K562 (cell line): ENCODE measurements around the gene GAB2. TPM values are rescaled to one million over a fixed set of nuclear protein-coding genes. Genes with fewer than 3 reads are reported as not detected.

Experiments used
- ATAC-seq: fragments of 200-7000 bp; cut with Tn5 transposase; 3 replicates; pipeline ENCODE4 v1.9.1; 2020; ENCODE audit warnings: moderate library complexity
- BruUV-seq: library from RNA; stranded (reverse); fragments of 400-500 nt; replicated peaks from 2 replicates; lab custom pipeline; 2021; lab: Mats Ljungman, UMichigan
- CTCF ChIA-PET: fragments of 300-600 bp; formaldehyde crosslinking; extraction: SDS; loops from one replicate; lab custom pipeline; 2021; ENCODE audit warnings: low intra/inter-chr PET ratio; lab: Yijun Ruan, JAX
- POLR2A ChIA-PET: fragments of 300-600, 350-650 bp; sonication (Branson Sonifier 250); formaldehyde crosslinking; extraction: SDS; loops from one replicate; lab custom pipeline; 2021; ENCODE audit warnings: antibody characterized with exemption, inconsistent platforms; lab: Yijun Ruan, JAX
- DNase-seq, 4 experiments: peaks; one replicate each; pipeline versions ENCODE4 v3.0.0 to v3.0.0-alpha.2; 2011 to 2018; ENCODE audit warnings: low spot score in 3 of 4, mixed read lengths in 3 of 4; ENCODE audit errors: extremely low read depth in 1 of 4
- FAIRE-seq: peaks from 2 replicates; lab custom pipeline; 2011; peaks lifted over from hg19 to GRCh38; lab: Jason Lieb, UNC
- H2AFZ ChIP-seq: 2 replicates; pipeline ENCODE4 v1.6.0; 2011; ENCODE audit warnings: low read depth, low read length, control low read depth, inconsistent platforms
- H3K27ac ChIP-seq: fragments of 200-600 bp; 3 replicates; pipeline ENCODE4 v1.8.0; 2011; ENCODE audit warnings: low read depth, mild to moderate bottlenecking, control low read depth, inconsistent platforms, low read length, moderate library complexity, mixed read lengths; ENCODE audit errors: extremely low read depth
- H3K27me3 ChIP-seq, 2 experiments: fragments of 300-600 bp in 1 of 2; 2 replicates in 1 of 2; 3 replicates in 1 of 2; pipeline versions ENCODE4 v1.6.0 to v1.8.0; 2011; ENCODE audit warnings: inconsistent platforms in 2 of 2, low read length in 2 of 2, mild to moderate bottlenecking in 1 of 2, mixed read lengths in 1 of 2, moderate library complexity in 1 of 2; ENCODE audit not compliant: control insufficient read depth in 2 of 2, insufficient read depth in 2 of 2
- H3K36me3 ChIP-seq: fragments of 300-600 bp; 3 replicates; pipeline ENCODE4 v1.8.0; 2011; ENCODE audit warnings: mild to moderate bottlenecking, low read length, inconsistent platforms; ENCODE audit not compliant: control insufficient read depth, insufficient read depth
- H3K4me1 ChIP-seq, 2 experiments: fragments of 200-600 bp in 1 of 2; replicated peaks in 1 of 2; 2 replicates in 1 of 2; 3 replicates in 1 of 2; pipeline versions ENCODE4 v1.5.1 to v1.8.0; 2011; ENCODE audit warnings: inconsistent platforms in 2 of 2, low read length in 2 of 2, mild to moderate bottlenecking in 1 of 2, mixed read lengths in 1 of 2, moderate library complexity in 1 of 2; ENCODE audit not compliant: control insufficient read depth in 2 of 2, insufficient read depth in 2 of 2
- H3K4me2 ChIP-seq: 2 replicates; pipeline ENCODE4 v1.6.1; 2011; ENCODE audit warnings: low read length, control low read depth, inconsistent platforms, mixed read lengths; ENCODE audit not compliant: insufficient read depth
- H3K4me3 ChIP-seq: fragments of 200-600 bp; sonication (generic), shearing (Covaris generic); 2 replicates; pipeline ENCODE4 v1.5.1; 2016; ENCODE audit warnings: control low read depth, inconsistent platforms
- H3K79me2 ChIP-seq: fragments of 200-600 bp; 3 replicates; pipeline ENCODE4 v1.8.0; 2011; ENCODE audit warnings: low read length, inconsistent platforms; ENCODE audit not compliant: control insufficient read depth, insufficient read depth
- H3K9ac ChIP-seq, 2 experiments: 2 replicates each; pipeline versions ENCODE4 v1.6.0 to v1.6.1; 2011; ENCODE audit warnings: low read depth in 2 of 2, low read length in 2 of 2, control low read depth in 1 of 2, inconsistent platforms in 1 of 2, mild to moderate bottlenecking in 1 of 2, mixed read lengths in 1 of 2; ENCODE audit not compliant: insufficient read depth in 1 of 2
- H3K9me1 ChIP-seq: one replicate; pipeline ENCODE4 v1.6.0; 2011; ENCODE audit warnings: inconsistent platforms, mild to moderate bottlenecking, low read length, moderate library complexity; ENCODE audit not compliant: control insufficient read depth, insufficient read depth
- H3K9me3 ChIP-seq: replicated peaks from 2 replicates; pipeline ENCODE4 v1.5.1; 2011; ENCODE audit warnings: low read depth, low read length, inconsistent platforms; ENCODE audit not compliant: control insufficient read depth, insufficient read depth
- H4K20me1 ChIP-seq: replicated peaks from 2 replicates; pipeline ENCODE4 v1.6.1; 2011; ENCODE audit warnings: low read length, inconsistent platforms, mixed read lengths; ENCODE audit not compliant: control insufficient read depth, insufficient read depth
- MCM7 ChIP-seq, 2 experiments: fragments of 450-650 bp; IDR thresholded peaks; 2 replicates each; pipeline ENCODE4 v1.6.1; 2016 to 2018
- RBM22 ChIP-seq: fragments of 200-400 bp; formaldehyde crosslinking; IDR thresholded peaks from 2 replicates; pipeline ENCODE4 v1.6.1; 2018; ENCODE audit warnings: low read length, low read depth; ENCODE audit not compliant: poor library complexity, severe bottlenecking
- WGBS: fragments of 100-300 bp; shearing (Covaris generic); methylation state at CpG from one replicate; pipeline ENCODE4 v1.1.6; 2016; ENCODE audit warnings: low coverage, mixed read lengths; ENCODE audit not compliant: insufficient coverage; ENCODE audit errors: missing lambda C conversion rate; 5-methylcytosine and 5-hydroxymethylcytosine counted together
- in situ Hi-C: fragments of 300-500 bp; cut with MboI; formaldehyde crosslinking; loops from 4 replicates; pipeline ENCODE4 v1.15.0; 2018; ENCODE audit warnings: inconsistent platforms, mixed read lengths
- intact Hi-C: fragments of 100-400 bp; cut with micrococcal nuclease; formaldehyde crosslinking; loops from 2 replicates; pipeline ENCODE4 v1.14.2; 2022
- polyA plus RNA-seq, 8 experiments: library from polyadenylated mRNA; depleted of rRNA in 4 of 8; stranded (reverse) in 5 of 8; unstranded in 3 of 8; fragments of >200 nt; fragmentation: Nextera tagmentation in 2 of 8; fragmentation: Illumina TruSeq in 1 of 8; extraction: Ambion mirVana in 2 of 8; extraction: Trizol in 1 of 8; gene quantifications; 2 replicates each; pipeline versions ENCODE4 v1.2.1 to v1.2.3, GENCODE V29; 2011 to 2014; ENCODE audit warnings: inconsistent platforms in 1 of 8, missing spikeins in 1 of 8
- total RNA-seq, 7 experiments: library from RNA; depleted of rRNA in 6 of 7; stranded (reverse); fragments of >200 nt in 6 of 7; fragmentation: Illumina TruSeq in 2 of 7; extraction: Trizol in 2 of 7; gene quantifications; 2 replicates each; pipeline versions ENCODE4 v1.2.1 to v1.2.3, GENCODE V29; 2011 to 2021; ENCODE audit warnings: low replicate concordance in 1 of 7

GAB2 gene
- total and polyA plus RNA-seq, 9 of the 15 experiments (the other 6 are each of a cell fraction or from before 2014, with no cell fraction given) = 2.3 to 35.2 (median 16.1) TPM

DNA sequence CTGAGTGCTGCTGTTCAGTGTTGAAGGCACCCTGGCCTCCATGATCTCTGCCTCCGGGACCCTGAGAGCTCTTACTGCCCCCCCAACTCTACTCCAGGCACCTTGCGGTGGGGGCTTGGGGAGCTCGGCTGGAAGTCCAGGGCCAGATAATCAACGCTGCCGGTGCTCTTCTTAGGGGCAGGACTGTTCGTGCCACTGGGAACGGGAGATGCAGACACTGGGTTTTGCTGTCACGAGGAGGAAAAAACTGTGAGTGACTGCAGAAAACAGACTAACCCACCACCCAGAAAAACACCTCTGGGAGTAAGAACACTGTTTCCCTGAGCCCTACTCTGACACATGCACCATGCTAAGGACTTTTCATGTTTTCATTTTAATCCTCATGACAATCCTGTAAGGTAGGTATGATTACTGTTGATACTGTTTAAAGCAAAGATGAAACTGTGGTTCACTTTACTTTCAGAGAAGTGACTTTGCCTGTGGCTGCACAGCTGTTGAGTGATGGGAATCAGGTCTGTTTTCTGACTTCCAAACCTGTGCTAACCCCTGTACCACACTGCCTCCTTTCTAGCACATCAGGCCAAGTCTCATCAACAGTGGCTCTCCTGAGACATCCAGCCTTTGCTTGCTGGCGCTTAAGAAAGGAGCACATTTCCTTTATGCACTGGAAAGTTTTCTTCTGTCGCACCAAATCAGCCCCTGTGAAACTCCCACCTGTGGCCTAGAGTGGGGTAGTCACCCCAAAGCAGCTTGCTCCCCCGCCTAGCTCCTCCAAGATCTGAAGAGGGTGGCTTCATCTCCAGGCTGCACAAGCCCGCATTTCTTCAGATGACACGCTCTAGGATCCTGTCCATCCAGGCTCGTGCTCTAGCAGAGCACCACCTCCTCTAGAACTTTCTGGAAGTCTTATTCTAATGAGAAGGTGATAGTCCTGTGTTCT, 197.1 kb downstream of the GAB2 start:
- in situ Hi-C loops = loop anchor here (5.0 kb wide), 1 partner anchor 342 kb away; no protein-coding TSS in a partner anchor
- 88% methylated on average over 14 of the region's 14 CpGs for WGBS
- Histone ChIP-seq H3K9ac (no peak overlapping the region), H3K27ac (no peak overlapping the region), H3K4me1 (peaks cover 3 to 12% of the 10 kb centered on the region in 2 experiments; a peak in 3 of 5 replicates), H4K20me1 (no peaks in the 10 kb centered on the region), H3K4me3 (no peak overlapping the region), H3K36me3 (peaks cover 93% of the 10 kb centered on the region; the same call in 2 of the 3 replicates), H2AFZ (no peak overlapping the region), H3K79me2 (no peaks in the 10 kb centered on the region)
- intact Hi-C loops = no loop called here
- ATAC-seq = no peak
- TF ChIP-seq MCM7 (IDR thresholded peaks at IDR 0.05) = no peak
- TF ChIP-seq RBM22 = peak; percentile 57
- TF ChIP-seq, all 486 proteins: peak for 1
- Histone ChIP-seq H3K9me3 (no peaks in the 10 kb centered on the region), H3K4me2 (no peak overlapping the region), H3K9me1 (peaks cover 3% of the 10 kb centered on the region), H3K27me3 (no peaks in the 10 kb centered on the region)
- BruUV-seq = no TSS peak
- FAIRE-seq (peak; percentile 57), DNase-seq (no peak)
- CTCF ChIA-PET = no interaction called here
- POLR2A ChIA-PET = no interaction called here
